Neural cell (in vitro differentiated cells): ENCODE measurements around the gene FLYWCH1. TPM values are rescaled to one million over a fixed set of nuclear protein-coding genes. Genes with fewer than 3 reads are reported as not detected.

Experiments
- H2AFZ ChIP-seq: fragments of 200-600, 300-800 bp; sonication (generic), shearing (Covaris generic); 2 replicates; pipeline ENCODE4 v1.6.0; 2014; ENCODE audit warnings: low read depth, mild to moderate bottlenecking, antibody characterized with exemption, low read length, moderate library complexity
- H3F3A ChIP-seq: fragments of 200-600 bp; shearing (Covaris generic); 2 replicates; pipeline ENCODE4 v1.6.1; 2016; ENCODE audit warnings: mild to moderate bottlenecking, moderate library complexity, mixed read lengths, antibody characterized with exemption, low read length; ENCODE audit not compliant: insufficient read depth, poor library complexity, severe bottlenecking
- H3K27ac ChIP-seq: fragments of 200-600, 300-800 bp; sonication (generic), shearing (Covaris generic); 2 replicates; pipeline ENCODE4 v1.5.1; 2014; ENCODE audit warnings: mild to moderate bottlenecking, low read length, moderate library complexity
- H3K27me3 ChIP-seq: fragments of 300-800, 200-600 bp; sonication (generic), shearing (Covaris generic); 2 replicates; pipeline ENCODE4 v1.6.0; 2014; ENCODE audit warnings: mild to moderate bottlenecking, low read depth, low read length, moderate library complexity; ENCODE audit not compliant: insufficient read depth
- H3K36me3 ChIP-seq: fragments of 300-800, 200-600 bp; sonication (generic), shearing (Covaris generic); 2 replicates; pipeline ENCODE4 v1.5.1; 2014; ENCODE audit warnings: mild to moderate bottlenecking, antibody characterized with exemption, low read length, moderate library complexity; ENCODE audit not compliant: insufficient read depth
- H3K4me2 ChIP-seq: fragments of 300-800, 200-600 bp; sonication (generic), shearing (Covaris generic); 2 replicates; pipeline ENCODE4 v1.6.0; 2014; ENCODE audit warnings: mild to moderate bottlenecking, low read length
- H3K4me3 ChIP-seq: fragments of 300-800, 200-600 bp; sonication (generic), shearing (Covaris generic); 2 replicates; pipeline ENCODE4 v1.5.1; 2014; ENCODE audit warnings: mild to moderate bottlenecking, low read length, moderate library complexity
- H3K79me2 ChIP-seq: fragments of 200-600 bp; shearing (Covaris generic); replicated peaks from 2 replicates; pipeline ENCODE4 v1.6.0; 2014; ENCODE audit warnings: mild to moderate bottlenecking, low read length, moderate library complexity; ENCODE audit not compliant: insufficient read depth
- H3K9ac ChIP-seq: fragments of 300-800, 200-600 bp; sonication (generic), shearing (Covaris generic); 2 replicates; pipeline ENCODE4 v1.6.1; 2016; ENCODE audit warnings: mild to moderate bottlenecking, low read length, mixed read lengths
- H3K9me2 ChIP-seq: fragments of 200-600 bp; shearing (Covaris generic); 2 replicates; pipeline ENCODE4 v1.6.1; 2016; ENCODE audit warnings: mild to moderate bottlenecking, low read length, mixed read lengths; ENCODE audit not compliant: insufficient read depth
- H3K9me3 ChIP-seq: fragments of 200-600, 300-800 bp; sonication (generic), shearing (Covaris generic); 2 replicates; pipeline ENCODE4 v1.6.1; 2016; ENCODE audit warnings: mild to moderate bottlenecking, mixed run types, low read length, moderate library complexity, mixed read lengths
- H4K20me1 ChIP-seq: fragments of 200-600 bp; shearing (Covaris generic); 2 replicates; pipeline ENCODE4 v1.6.1; 2016; ENCODE audit warnings: mild to moderate bottlenecking, mixed run types; ENCODE audit not compliant: insufficient read depth
- EP300 ChIP-seq: fragments of 450-650 bp; conservative IDR thresholded peaks from 2 replicates; pipeline ENCODE4 v1.6.1; 2014; ENCODE audit warnings: antibody characterized with exemption, mild to moderate bottlenecking, moderate library complexity; ENCODE audit not compliant: poor library complexity, severe bottlenecking
- EZH2 ChIP-seq: fragments of 200-600, 300-800 bp; shearing (Covaris generic), sonication (generic); IDR thresholded peaks from 2 replicates; pipeline ENCODE4 v1.6.1; 2014; ENCODE audit warnings: antibody characterized with exemption, low read length, borderline replicate concordance, mild to moderate bottlenecking; ENCODE audit not compliant: insufficient read depth, poor library complexity, severe bottlenecking
- MXI1 ChIP-seq: fragments of 450-650 bp; conservative IDR thresholded peaks from 2 replicates; pipeline ENCODE4 v1.6.1; 2014; ENCODE audit warnings: antibody characterized with exemption, mild to moderate bottlenecking; ENCODE audit not compliant: poor library complexity, severe bottlenecking
- POLR2AphosphoS5 ChIP-seq: IDR thresholded peaks from 2 replicates; pipeline ENCODE4 v1.6.1; 2012
- RAD21 ChIP-seq: fragments of 450-650 bp; conservative IDR thresholded peaks from 2 replicates; pipeline ENCODE4 v1.6.1; 2014; ENCODE audit warnings: antibody characterized with exemption, mild to moderate bottlenecking, moderate library complexity
- REST ChIP-seq: IDR thresholded peaks from 2 replicates; pipeline ENCODE4 v1.6.1; 2012; ENCODE audit warnings: borderline replicate concordance
- SMC3 ChIP-seq: fragments of 450-650 bp; conservative IDR thresholded peaks from 2 replicates; pipeline ENCODE4 v1.6.1; 2014; ENCODE audit warnings: antibody characterized with exemption, mild to moderate bottlenecking, moderate library complexity; ENCODE audit not compliant: poor library complexity
- TAF1 ChIP-seq: IDR thresholded peaks from 2 replicates; pipeline ENCODE4 v1.6.1; 2012; ENCODE audit warnings: low read depth
- polyA plus RNA-seq: library from polyadenylated mRNA; depleted of rRNA; stranded (reverse); fragments of >200 nt; gene quantifications from 2 replicates; pipeline ENCODE4 v1.2.3, GENCODE V29; 2014
- TF ChIP-seq, protein P1 (sequence below): fragments of 450-650 bp; IDR thresholded peaks from 2 replicates; pipeline ENCODE4 v1.5.1; 2014; ENCODE audit warnings: antibody characterized with exemption, mild to moderate bottlenecking, moderate library complexity; ENCODE audit not compliant: poor library complexity, severe bottlenecking

Gene FLYWCH1
- polyA plus RNA-seq, 1 donor from 2014 or later = 33.0 TPM

- Histone ChIP-seq H3K36me3 (no peaks in the 10 kb centered on the region), H3K27ac (no peak overlapping the region), H3K27me3 (no peaks in the 10 kb centered on the region), H3K79me2 (no peaks in the 10 kb centered on the region), H3F3A (no peaks in the 10 kb centered on the region), H3K4me3 (no peak overlapping the region), H3K9me2 (no peaks in the 10 kb centered on the region), H4K20me1 (no peaks in the 10 kb centered on the region), H3K9me3 (no peaks in the 10 kb centered on the region), H2AFZ (no peak overlapping the region), H3K9ac (no peak overlapping the region), H3K4me2 (no peak overlapping the region)
- TF ChIP-seq EZH2 = no peak
- TF ChIP-seq EP300 = no peak
- no peak for TF ChIP-seq MXI1
- TF ChIP-seq POLR2AphosphoS5 = no peak
- no peak for TF ChIP-seq RAD21
- TF ChIP-seq REST = no peak
- TF ChIP-seq, protein P1, sequence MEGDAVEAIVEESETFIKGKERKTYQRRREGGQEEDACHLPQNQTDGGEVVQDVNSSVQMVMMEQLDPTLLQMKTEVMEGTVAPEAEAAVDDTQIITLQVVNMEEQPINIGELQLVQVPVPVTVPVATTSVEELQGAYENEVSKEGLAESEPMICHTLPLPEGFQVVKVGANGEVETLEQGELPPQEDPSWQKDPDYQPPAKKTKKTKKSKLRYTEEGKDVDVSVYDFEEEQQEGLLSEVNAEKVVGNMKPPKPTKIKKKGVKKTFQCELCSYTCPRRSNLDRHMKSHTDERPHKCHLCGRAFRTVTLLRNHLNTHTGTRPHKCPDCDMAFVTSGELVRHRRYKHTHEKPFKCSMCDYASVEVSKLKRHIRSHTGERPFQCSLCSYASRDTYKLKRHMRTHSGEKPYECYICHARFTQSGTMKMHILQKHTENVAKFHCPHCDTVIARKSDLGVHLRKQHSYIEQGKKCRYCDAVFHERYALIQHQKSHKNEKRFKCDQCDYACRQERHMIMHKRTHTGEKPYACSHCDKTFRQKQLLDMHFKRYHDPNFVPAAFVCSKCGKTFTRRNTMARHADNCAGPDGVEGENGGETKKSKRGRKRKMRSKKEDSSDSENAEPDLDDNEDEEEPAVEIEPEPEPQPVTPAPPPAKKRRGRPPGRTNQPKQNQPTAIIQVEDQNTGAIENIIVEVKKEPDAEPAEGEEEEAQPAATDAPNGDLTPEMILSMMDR = no peak
- TF ChIP-seq TAF1 = no peak
- TF ChIP-seq SMC3 = no peak
These were observed 13.4 kb downstream of the FLYWCH1 start for GRCh38 chr16:2924901-2925755.

DNA sequence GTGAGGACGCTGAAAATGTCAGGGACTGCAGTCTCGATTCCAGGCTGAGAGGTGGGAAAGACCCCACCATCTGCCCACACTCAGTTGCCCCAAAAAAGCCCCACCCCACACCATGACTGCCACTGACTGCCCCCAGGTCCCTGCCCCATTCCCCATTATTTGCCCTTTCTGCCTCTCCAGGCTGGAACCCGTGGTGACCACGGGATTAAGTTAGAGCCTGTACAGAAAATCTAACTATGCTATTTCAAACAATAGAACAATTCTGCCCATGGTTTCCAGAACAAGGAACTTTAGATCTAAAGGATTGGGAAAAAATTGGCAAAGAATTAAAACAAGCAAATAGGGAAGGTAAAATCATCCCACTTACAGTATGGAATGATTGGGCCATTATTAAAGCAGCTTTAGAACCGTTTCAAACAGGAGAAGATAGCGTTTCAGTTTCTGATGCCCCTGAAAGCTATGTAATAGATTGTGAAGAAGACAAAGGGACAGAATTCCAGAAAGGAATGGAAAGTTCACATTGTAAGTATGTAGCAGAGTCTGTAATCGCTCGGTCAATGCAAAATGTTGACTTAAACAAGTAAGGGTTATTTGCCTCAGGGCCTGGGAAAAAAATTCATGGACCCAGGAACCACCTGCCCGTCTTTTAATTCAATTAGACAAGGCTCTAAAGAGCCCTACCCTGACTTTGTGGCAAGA lies 14.4 kb downstream of the FLYWCH1 start:
- Histone ChIP-seq H4K20me1 (no peaks in the 10 kb centered on the region), H3K27ac (no peak overlapping the region), H3K9me3 (no peaks in the 10 kb centered on the region), H3K36me3 (no peaks in the 10 kb centered on the region), H3K9me2 (no peaks in the 10 kb centered on the region), H2AFZ (no peak overlapping the region), H3K27me3 (no peaks in the 10 kb centered on the region), H3K79me2 (no peaks in the 10 kb centered on the region), H3K9ac (no peak overlapping the region), H3K4me2 (no peak overlapping the region), H3F3A (no peaks in the 10 kb centered on the region), H3K4me3 (no peak overlapping the region)
- TF ChIP-seq EZH2 = no peak
- TF ChIP-seq RAD21 = no peak
- no peak for TF ChIP-seq SMC3
- no peak for TF ChIP-seq TAF1
- TF ChIP-seq EP300 = no peak
- no peak for TF ChIP-seq REST
- no peak for TF ChIP-seq MXI1
- TF ChIP-seq, protein P1 = no peak
- no peak for TF ChIP-seq POLR2AphosphoS5
